GM10266 (cell line): ENCODE measurements around the gene ATP10D.
"Not testable (repeated sequence)": the region's sequence is repeated elsewhere in the genome, so short reads cannot be mapped to it uniquely, and the experiment has no call there.

ENCODE experiments used
- DNase-seq: peaks from one replicate; pipeline ENCODE4 v3.0.0; 2012; ENCODE audit errors: extremely low spot score
- CTCF ChIP-seq: IDR thresholded peaks from 2 replicates; pipeline ENCODE4 v1.5.1; 2012; ENCODE audit warnings: mild to moderate bottlenecking, low read depth; ENCODE audit not compliant: control insufficient read depth, insufficient read depth; ENCODE audit errors: missing control alignments

The ATP10D gene

GRCh38 chr4:47536966-47537365 is 51.9 kb downstream of the ATP10D start:
- no peak for DNase-seq
- TF ChIP-seq CTCF = no peak

GRCh38 chr4:47538111-47538824 is 53.2 kb downstream of the ATP10D start:
- TF ChIP-seq CTCF = no peak

GRCh38 chr4:47538825-47539154 is 53.7 kb downstream of the ATP10D start:
- no peak for TF ChIP-seq CTCF
- DNase-seq = no peak

More at GRCh38 chr4:47538111-47538824, 53.2 kb downstream of the ATP10D start:
- no peak for DNase-seq

GRCh38 chr4:47542640-47543039 is 57.6 kb downstream of the ATP10D start:
- not testable (repeated sequence) for DNase-seq

- TF ChIP-seq CTCF = no peak
- no peak for DNase-seq
Observed at GRCh38 chr4:47543331-47543730, 58.3 kb downstream of the ATP10D start.

GRCh38 chr4:47550357-47550756 is 65.3 kb downstream of the ATP10D start:
- DNase-seq = not testable (repeated sequence)

- DNase-seq = no peak
- no peak for TF ChIP-seq CTCF
Observed at GRCh38 chr4:47550899-47551548, 65.9 kb downstream of the ATP10D start.

- no peak for TF ChIP-seq CTCF
- DNase-seq = no peak
Observed at GRCh38 chr4:47551682-47552081, 66.6 kb downstream of the ATP10D start.
